Activated gamma-delta T cell treated with Interleukin-2 at 50 U/mL for 16 hours (primary cell): ENCODE results near the gene CCDC7.
"Not testable (repeated sequence)": the region's sequence is repeated elsewhere in the genome, so short reads cannot be mapped to it uniquely, and the experiment has no call there.

ENCODE experiments used
- DNase-seq: peaks from one replicate; pipeline ENCODE4 v3.0.0-alpha.2; 2020

The CCDC7 gene

GRCh38 chr10:32459051-32459698 is 13.2 kb downstream of the CCDC7 start:
- DNase-seq, result peak; percentile 56

- no peak for DNase-seq
Observed at GRCh38 chr10:32461203-32461602, 15.3 kb downstream of the CCDC7 start.

GRCh38 chr10:32471232-32471631 is 25.3 kb downstream of the CCDC7 start:
- DNase-seq, result no peak

- no peak for DNase-seq
Observed at GRCh38 chr10:32477499-32477898, 31.6 kb downstream of the CCDC7 start.

GRCh38 chr10:32481606-32482005 is 35.7 kb downstream of the CCDC7 start:
- no peak for DNase-seq

- not testable (repeated sequence) for DNase-seq
Observed at GRCh38 chr10:32483019-32483502, 37.1 kb downstream of the CCDC7 start.

GRCh38 chr10:32488038-32488437 is 42.1 kb downstream of the CCDC7 start:
- DNase-seq, result not testable (repeated sequence)

- no peak for DNase-seq
Observed at GRCh38 chr10:32489158-32489557, 43.2 kb downstream of the CCDC7 start.

GRCh38 chr10:32489901-32490300 is 44.0 kb downstream of the CCDC7 start:
- no peak for DNase-seq

GRCh38 chr10:32494562-32494961 is 48.6 kb downstream of the CCDC7 start:
- not testable (repeated sequence) for DNase-seq

- not testable (repeated sequence) for DNase-seq
Observed at GRCh38 chr10:32500136-32500535, 54.2 kb downstream of the CCDC7 start.

GRCh38 chr10:32501906-32502305 is 56.0 kb downstream of the CCDC7 start:
- no peak for DNase-seq

- not testable (repeated sequence) for DNase-seq
Observed at GRCh38 chr10:32505762-32506420, 60.0 kb downstream of the CCDC7 start.

- no peak for DNase-seq
Observed at GRCh38 chr10:32511599-32511998, 65.7 kb downstream of the CCDC7 start.

- no peak for DNase-seq
Observed at GRCh38 chr10:32516567-32517495, 70.9 kb downstream of the CCDC7 start.

- DNase-seq, result no peak
Observed at GRCh38 chr10:32530231-32530630, 84.3 kb downstream of the CCDC7 start.

GRCh38 chr10:32538256-32538655 is 92.3 kb downstream of the CCDC7 start:
- DNase-seq, result no peak

- DNase-seq, result no peak
Observed at GRCh38 chr10:32540691-32541470, 94.9 kb downstream of the CCDC7 start.

- DNase-seq, result no peak
Observed at GRCh38 chr10:32548208-32548607, 102.3 kb downstream of the CCDC7 start.

GRCh38 chr10:32556783-32557395 is 110.9 kb downstream of the CCDC7 start:
- DNase-seq, result no peak

GRCh38 chr10:32562695-32563094 is 116.8 kb downstream of the CCDC7 start:
- DNase-seq, result not testable (repeated sequence)

- DNase-seq, result no peak
Observed at GRCh38 chr10:32577448-32577847, 131.5 kb downstream of the CCDC7 start.
